HFFc6 (cell line): ENCODE data around the gene DLST. TPM values are rescaled to one million over a fixed set of nuclear protein-coding genes. Genes with fewer than 3 reads are reported as not detected.

ENCODE experiments used
- DNase-seq: peaks from one replicate; pipeline ENCODE4 v3.0.0-alpha.2; 2018
- H3K27ac Mint-ChIP-seq: 2 replicates; pipeline ENCODE4 v1.8.0; 2020; ENCODE audit warnings: mild to moderate bottlenecking, mixed read lengths
- H3K27me3 Mint-ChIP-seq: 2 replicates; pipeline ENCODE4 v1.8.0; 2021; ENCODE audit warnings: mild to moderate bottlenecking, moderate library complexity, mixed read lengths; ENCODE audit not compliant: insufficient read depth
- H3K36me3 Mint-ChIP-seq: 2 replicates; pipeline ENCODE4 v1.8.0; 2021; ENCODE audit warnings: low read depth, mixed read lengths
- H3K4me1 Mint-ChIP-seq: 2 replicates; pipeline ENCODE4 v1.8.0; 2020; ENCODE audit warnings: low read depth, mixed read lengths
- H3K4me3 Mint-ChIP-seq: 2 replicates; pipeline ENCODE4 v1.8.0; 2020; ENCODE audit warnings: mild to moderate bottlenecking, moderate library complexity, mixed read lengths
- H3K9me3 Mint-ChIP-seq: 2 replicates; pipeline ENCODE4 v1.8.0; 2020; ENCODE audit warnings: mild to moderate bottlenecking, mixed read lengths
- CTCF ChIP-seq: fragments of 200-600 bp; sonication (generic); IDR thresholded peaks from 2 replicates; pipeline ENCODE4 v1.5.0; 2021; ENCODE audit warnings: antibody characterized with exemption, mild to moderate bottlenecking
- long read RNA-seq: library from polyadenylated mRNA; unstranded; transcript quantifications from one replicate; pipeline ENCODE4 v2.0.0, GENCODE V29; 2019
- total RNA-seq, 6 experiments: library from RNA; stranded (reverse); fragmentation: NEBNext Ultra II Directional; extraction: Animal tissue kit (Norgen Biotek cat#: 25700); gene quantifications; 2 replicates in 1 of 6; 3 replicates in 5 of 6; pipeline ENCODE4 v1.2.3, GENCODE V29; 2021

DLST gene
- total RNA-seq, result 100 to 1,000 TPM in 5 of 6 experiments, 10 to 100 TPM in 1; 97.5 to 118 (median 109) TPM
- long read RNA-seq, partial matches to known transcripts, result 2 of 4 reads
- long read RNA-seq, other reads (novel, unspliced or antisense), result 1 of 4 reads

GRCh38 chr14:74881431-74882102, at the start of gene DLST:
TSS of gene DLST (plus strand) at chr14:74881916. CDS start at chr14:74881954, 38 bp downstream.
- peaks cover 22% of the 10 kb centered on the region for H3K36me3 Mint-ChIP-seq
- peak within 1 kb of the TSS; percentile 98 for H3K27ac Mint-ChIP-seq
- peaks cover 58% of the 10 kb centered on the region for H3K4me1 Mint-ChIP-seq
- peak; percentile 80 for DNase-seq
- peak within 1 kb of the TSS; percentile 100 for H3K4me3 Mint-ChIP-seq
- TF ChIP-seq CTCF, result 0 out of 2 replicates have a peak, but pooled peaks have one; percentile 6
- no peaks in the 10 kb centered on the region for H3K9me3 Mint-ChIP-seq
- peaks cover 3% of the 10 kb centered on the region; the same call in 1 of the 2 replicates for H3K27me3 Mint-ChIP-seq

GRCh38 chr14:74832849-74833248, 48.9 kb upstream of the DLST start:
- Mint-ChIP-seq H3K27me3 (peaks cover 3% of the 10 kb centered on the region), H3K27ac (no peak overlapping the region), H3K4me1 (peaks cover 45% of the 10 kb centered on the region), H3K4me3 (no peak overlapping the region), H3K36me3 (peaks cover 40% of the 10 kb centered on the region), H3K9me3 (no peaks in the 10 kb centered on the region)
- TF ChIP-seq CTCF, result no peak
- no peak for DNase-seq

GRCh38 chr14:74834692-74835392, 46.9 kb upstream of the DLST start:
- no peak for TF ChIP-seq CTCF
- Mint-ChIP-seq H3K4me1 (peaks cover 41% of the 10 kb centered on the region), H3K4me3 (peak overlapping the region; percentile 1; the same call in 1 of the 2 replicates), H3K36me3 (peaks cover 28% of the 10 kb centered on the region), H3K27ac (peak overlapping the region; percentile 40; the same call in 1 of the 2 replicates), H3K27me3 (no peaks in the 10 kb centered on the region; the same call in 1 of the 2 replicates), H3K9me3 (no peaks in the 10 kb centered on the region)
- DNase-seq, result no peak

- Mint-ChIP-seq H3K36me3 (peaks cover 20% of the 10 kb centered on the region), H3K4me3 (no peak overlapping the region), H3K27me3 (no peaks in the 10 kb centered on the region; the same call in 1 of the 2 replicates), H3K27ac (no peak overlapping the region), H3K9me3 (no peaks in the 10 kb centered on the region), H3K4me1 (peaks cover 41% of the 10 kb centered on the region)
- TF ChIP-seq CTCF, result no peak
- DNase-seq, result no peak
Measured at GRCh38 chr14:74835645-74836250, 46.0 kb upstream of the DLST start.

- Mint-ChIP-seq H3K9me3 (no peaks in the 10 kb centered on the region), H3K36me3 (peaks cover 20% of the 10 kb centered on the region), H3K27me3 (no peaks in the 10 kb centered on the region; the same call in 1 of the 2 replicates), H3K4me1 (peaks cover 41% of the 10 kb centered on the region), H3K4me3 (no peak overlapping the region), H3K27ac (peak overlapping the region; percentile 4; the same call in 1 of the 2 replicates)
- TF ChIP-seq CTCF, result no peak
- DNase-seq, result no peak
Measured at GRCh38 chr14:74836251-74836960, 45.3 kb upstream of the DLST start.
